GM12878 (cell line): Measurements from ENCODE around the gene NIPAL4.

ENCODE experiments used
- CBX5 ChIP-seq: sonication (generic); IDR thresholded peaks from 2 replicates; pipeline ENCODE4 v1.6.1; 2016; ENCODE audit warnings: low read depth, moderate library complexity, mild to moderate bottlenecking, inconsistent platforms
- CHD2 ChIP-seq: IDR thresholded peaks from 2 replicates; pipeline ENCODE4 v1.6.1; 2011; ENCODE audit warnings: low read depth, low read length, improper control_type of control experiment, borderline replicate concordance
- CTCF ChIP-seq, 3 experiments: IDR thresholded peaks in 2 of 3; conservative IDR thresholded peaks in 1 of 3; 2 replicates each; pipeline ENCODE4 v1.5.1; 2011; ENCODE audit warnings: low read depth in 3 of 3, low read length in 3 of 3, mild to moderate bottlenecking in 3 of 3, control low read depth in 2 of 3, moderate library complexity in 2 of 3, inconsistent platforms in 1 of 3, mixed read lengths in 1 of 3; ENCODE audit not compliant: control insufficient read depth in 2 of 3, insufficient read depth in 1 of 3; ENCODE audit errors: extremely low read depth in 1 of 3
- NBN ChIP-seq: fragments of 450-650 bp; IDR thresholded peaks from 2 replicates; pipeline ENCODE4 v1.6.1; 2016
- POLR2A ChIP-seq: IDR thresholded peaks from 2 replicates; pipeline ENCODE4 v1.6.1; 2011; ENCODE audit warnings: low read depth, mild to moderate bottlenecking, low read length
- SMC3 ChIP-seq: IDR thresholded peaks from 2 replicates; pipeline ENCODE4 v1.6.1; 2011; ENCODE audit warnings: low read length, improper control_type of control experiment, borderline replicate concordance

DNA sequence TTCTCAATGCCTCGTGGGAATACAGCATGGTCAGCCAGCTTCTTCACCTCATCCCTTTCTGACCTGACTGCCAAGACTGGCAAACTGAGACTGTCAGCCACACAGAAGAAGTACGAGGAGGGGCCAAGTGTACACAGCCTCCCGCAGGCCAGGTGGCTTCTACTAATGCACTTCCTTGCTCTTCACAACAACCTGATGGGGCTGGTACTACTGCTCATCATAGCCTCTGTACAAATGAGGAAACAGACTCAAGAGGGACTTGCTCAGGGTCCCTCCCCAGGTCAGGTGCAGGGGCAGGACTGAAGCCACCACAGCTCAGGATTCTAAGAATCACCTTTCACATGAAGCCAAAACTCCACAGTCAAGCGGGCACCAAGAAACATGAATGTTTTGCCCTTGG, 21.3 kb downstream of the NIPAL4 start:
- TF ChIP-seq CHD2 = no peak
- no peak for TF ChIP-seq CTCF (IDR thresholded peaks at IDR 0.05 in 2 of 3, conservative IDR thresholded peaks at IDR 0.05 in 1 of 3; ENCODE audit: control insufficient read depth in 2 of 3, extremely low read depth in 1 of 3, insufficient read depth in 1 of 3, low read depth in 3 of 3, low read length in 3 of 3)
- no peak for TF ChIP-seq POLR2A
- TF ChIP-seq SMC3 = no peak
- TF ChIP-seq NBN = no peak
- TF ChIP-seq CBX5 = no peak
